ENCODE data around the gene KNCN. TPM values are rescaled to one million over a fixed set of nuclear protein-coding genes. Genes with fewer than 3 reads are reported as not detected.

KNCN gene
- total and polyA plus RNA-seq, 2 experiments from 2014 or later = not detected

GRCh38 chr1:46557403-46557802 is 6.0 kb upstream of the KNCN start:
- H3K27ac ChIP-seq (ENCODE audit: low read depth) = no peak overlapping the region

More at GRCh38 chr1:46557403-46557802, 6.0 kb upstream of the KNCN start:
- H3F3A ChIP-seq (replicated peaks; ENCODE audit: low read depth) = no peaks in the 10 kb centered on the region
- H3K36me3 ChIP-seq (ENCODE audit: insufficient read depth) = no peaks in the 10 kb centered on the region
- Mint-ChIP-seq H3K4me3 (no peak overlapping the region), H3K9me3 (no peaks in the 10 kb centered on the region), H3K36me3 (ENCODE audit: low read depth) (no peaks in the 10 kb centered on the region; the same call in 2 of the 3 replicates), H3K27me3 (ENCODE audit: insufficient read depth, low read depth, poor library complexity) (peaks cover 7% of the 10 kb centered on the region), H3K27ac (no peak overlapping the region), H3K4me1 (peaks cover 10% of the 10 kb centered on the region)
- no peaks in the 10 kb centered on the region for H3K9me2 ChIP-seq (ENCODE audit: insufficient read depth)
- H3K4me1 ChIP-seq (ENCODE audit: insufficient read depth) = no peaks in the 10 kb centered on the region
- no peak overlapping the region for H3K4me3 ChIP-seq
- ATAC-seq = no peak
- H2AFZ ChIP-seq = no peak overlapping the region
- no peak for DNase-seq (ENCODE audit: low spot score)
- H3K4me2 ChIP-seq = no peak overlapping the region
- no peaks in the 10 kb centered on the region for H4K20me1 ChIP-seq (replicated peaks; ENCODE audit: insufficient read depth)
- no peak for TF ChIP-seq POLR2AphosphoS5 (IDR thresholded peaks at IDR 0.05; ENCODE audit: low read depth)
- TF ChIP-seq, protein P1, sequence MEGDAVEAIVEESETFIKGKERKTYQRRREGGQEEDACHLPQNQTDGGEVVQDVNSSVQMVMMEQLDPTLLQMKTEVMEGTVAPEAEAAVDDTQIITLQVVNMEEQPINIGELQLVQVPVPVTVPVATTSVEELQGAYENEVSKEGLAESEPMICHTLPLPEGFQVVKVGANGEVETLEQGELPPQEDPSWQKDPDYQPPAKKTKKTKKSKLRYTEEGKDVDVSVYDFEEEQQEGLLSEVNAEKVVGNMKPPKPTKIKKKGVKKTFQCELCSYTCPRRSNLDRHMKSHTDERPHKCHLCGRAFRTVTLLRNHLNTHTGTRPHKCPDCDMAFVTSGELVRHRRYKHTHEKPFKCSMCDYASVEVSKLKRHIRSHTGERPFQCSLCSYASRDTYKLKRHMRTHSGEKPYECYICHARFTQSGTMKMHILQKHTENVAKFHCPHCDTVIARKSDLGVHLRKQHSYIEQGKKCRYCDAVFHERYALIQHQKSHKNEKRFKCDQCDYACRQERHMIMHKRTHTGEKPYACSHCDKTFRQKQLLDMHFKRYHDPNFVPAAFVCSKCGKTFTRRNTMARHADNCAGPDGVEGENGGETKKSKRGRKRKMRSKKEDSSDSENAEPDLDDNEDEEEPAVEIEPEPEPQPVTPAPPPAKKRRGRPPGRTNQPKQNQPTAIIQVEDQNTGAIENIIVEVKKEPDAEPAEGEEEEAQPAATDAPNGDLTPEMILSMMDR (conservative IDR thresholded peaks at IDR 0.05; ENCODE audit: low read depth in 2 of 2) = no peak
- no peak for TF ChIP-seq NANOG (IDR thresholded peaks at IDR 0.05; ENCODE audit: borderline replicate concordance)
- TF ChIP-seq, protein P2, sequence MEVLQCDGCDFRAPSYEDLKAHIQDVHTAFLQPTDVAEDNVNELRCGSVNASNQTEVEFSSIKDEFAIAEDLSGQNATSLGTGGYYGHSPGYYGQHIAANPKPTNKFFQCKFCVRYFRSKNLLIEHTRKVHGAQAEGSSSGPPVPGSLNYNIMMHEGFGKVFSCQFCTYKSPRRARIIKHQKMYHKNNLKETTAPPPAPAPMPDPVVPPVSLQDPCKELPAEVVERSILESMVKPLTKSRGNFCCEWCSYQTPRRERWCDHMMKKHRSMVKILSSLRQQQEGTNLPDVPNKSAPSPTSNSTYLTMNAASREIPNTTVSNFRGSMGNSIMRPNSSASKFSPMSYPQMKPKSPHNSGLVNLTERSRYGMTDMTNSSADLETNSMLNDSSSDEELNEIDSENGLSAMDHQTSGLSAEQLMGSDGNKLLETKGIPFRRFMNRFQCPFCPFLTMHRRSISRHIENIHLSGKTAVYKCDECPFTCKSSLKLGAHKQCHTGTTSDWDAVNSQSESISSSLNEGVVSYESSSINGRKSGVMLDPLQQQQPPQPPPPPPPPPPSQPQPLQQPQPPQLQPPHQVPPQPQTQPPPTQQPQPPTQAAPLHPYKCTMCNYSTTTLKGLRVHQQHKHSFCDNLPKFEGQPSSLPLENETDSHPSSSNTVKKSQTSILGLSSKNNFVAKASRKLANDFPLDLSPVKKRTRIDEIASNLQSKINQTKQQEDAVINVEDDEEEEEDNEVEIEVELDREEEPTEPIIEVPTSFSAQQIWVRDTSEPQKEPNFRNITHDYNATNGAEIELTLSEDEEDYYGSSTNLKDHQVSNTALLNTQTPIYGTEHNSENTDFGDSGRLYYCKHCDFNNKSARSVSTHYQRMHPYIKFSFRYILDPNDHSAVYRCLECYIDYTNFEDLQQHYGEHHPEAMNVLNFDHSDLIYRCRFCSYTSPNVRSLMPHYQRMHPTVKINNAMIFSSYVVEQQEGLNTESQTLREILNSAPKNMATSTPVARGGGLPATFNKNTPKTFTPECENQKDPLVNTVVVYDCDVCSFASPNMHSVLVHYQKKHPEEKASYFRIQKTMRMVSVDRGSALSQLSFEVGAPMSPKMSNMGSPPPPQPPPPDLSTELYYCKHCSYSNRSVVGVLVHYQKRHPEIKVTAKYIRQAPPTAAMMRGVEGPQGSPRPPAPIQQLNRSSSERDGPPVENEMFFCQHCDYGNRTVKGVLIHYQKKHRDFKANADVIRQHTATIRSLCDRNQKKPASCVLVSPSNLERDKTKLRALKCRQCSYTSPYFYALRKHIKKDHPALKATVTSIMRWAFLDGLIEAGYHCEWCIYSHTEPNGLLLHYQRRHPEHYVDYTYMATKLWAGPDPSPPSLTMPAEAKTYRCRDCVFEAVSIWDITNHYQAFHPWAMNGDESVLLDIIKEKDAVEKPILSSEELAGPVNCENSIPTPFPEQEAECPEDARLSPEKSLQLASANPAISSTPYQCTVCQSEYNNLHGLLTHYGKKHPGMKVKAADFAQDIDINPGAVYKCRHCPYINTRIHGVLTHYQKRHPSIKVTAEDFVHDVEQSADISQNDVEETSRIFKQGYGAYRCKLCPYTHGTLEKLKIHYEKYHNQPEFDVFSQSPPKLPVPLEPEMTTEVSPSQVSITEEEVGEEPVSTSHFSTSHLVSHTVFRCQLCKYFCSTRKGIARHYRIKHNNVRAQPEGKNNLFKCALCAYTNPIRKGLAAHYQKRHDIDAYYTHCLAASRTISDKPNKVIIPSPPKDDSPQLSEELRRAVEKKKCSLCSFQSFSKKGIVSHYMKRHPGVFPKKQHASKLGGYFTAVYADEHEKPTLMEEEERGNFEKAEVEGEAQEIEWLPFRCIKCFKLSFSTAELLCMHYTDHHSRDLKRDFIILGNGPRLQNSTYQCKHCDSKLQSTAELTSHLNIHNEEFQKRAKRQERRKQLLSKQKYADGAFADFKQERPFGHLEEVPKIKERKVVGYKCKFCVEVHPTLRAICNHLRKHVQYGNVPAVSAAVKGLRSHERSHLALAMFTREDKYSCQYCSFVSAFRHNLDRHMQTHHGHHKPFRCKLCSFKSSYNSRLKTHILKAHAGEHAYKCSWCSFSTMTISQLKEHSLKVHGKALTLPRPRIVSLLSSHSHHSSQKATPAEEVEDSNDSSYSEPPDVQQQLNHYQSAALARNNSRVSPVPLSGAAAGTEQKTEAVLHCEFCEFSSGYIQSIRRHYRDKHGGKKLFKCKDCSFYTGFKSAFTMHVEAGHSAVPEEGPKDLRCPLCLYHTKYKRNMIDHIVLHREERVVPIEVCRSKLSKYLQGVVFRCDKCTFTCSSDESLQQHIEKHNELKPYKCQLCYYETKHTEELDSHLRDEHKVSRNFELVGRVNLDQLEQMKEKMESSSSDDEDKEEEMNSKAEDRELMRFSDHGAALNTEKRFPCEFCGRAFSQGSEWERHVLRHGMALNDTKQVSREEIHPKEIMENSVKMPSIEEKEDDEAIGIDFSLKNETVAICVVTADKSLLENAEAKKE (CRISPR knock-in tag; IDR thresholded peaks at IDR 0.05) = no peak
- no peaks in the 10 kb centered on the region for H3K27me3 ChIP-seq (ENCODE audit: insufficient read depth)
- no peaks in the 10 kb centered on the region for H3K79me2 ChIP-seq (replicated peaks; ENCODE audit: insufficient read depth)
